GM19395 (cell line): ENCODE results near the gene TMEM109.

Source experiments
- ATAC-seq: cut with Tn5 transposase; IDR thresholded peaks from one replicate; pipeline ENCODE4 v1.9.1; 2021; ENCODE audit warnings: mild to moderate bottlenecking, moderate library complexity; ENCODE audit not compliant: unreplicated experiment

TMEM109 gene

DNA sequence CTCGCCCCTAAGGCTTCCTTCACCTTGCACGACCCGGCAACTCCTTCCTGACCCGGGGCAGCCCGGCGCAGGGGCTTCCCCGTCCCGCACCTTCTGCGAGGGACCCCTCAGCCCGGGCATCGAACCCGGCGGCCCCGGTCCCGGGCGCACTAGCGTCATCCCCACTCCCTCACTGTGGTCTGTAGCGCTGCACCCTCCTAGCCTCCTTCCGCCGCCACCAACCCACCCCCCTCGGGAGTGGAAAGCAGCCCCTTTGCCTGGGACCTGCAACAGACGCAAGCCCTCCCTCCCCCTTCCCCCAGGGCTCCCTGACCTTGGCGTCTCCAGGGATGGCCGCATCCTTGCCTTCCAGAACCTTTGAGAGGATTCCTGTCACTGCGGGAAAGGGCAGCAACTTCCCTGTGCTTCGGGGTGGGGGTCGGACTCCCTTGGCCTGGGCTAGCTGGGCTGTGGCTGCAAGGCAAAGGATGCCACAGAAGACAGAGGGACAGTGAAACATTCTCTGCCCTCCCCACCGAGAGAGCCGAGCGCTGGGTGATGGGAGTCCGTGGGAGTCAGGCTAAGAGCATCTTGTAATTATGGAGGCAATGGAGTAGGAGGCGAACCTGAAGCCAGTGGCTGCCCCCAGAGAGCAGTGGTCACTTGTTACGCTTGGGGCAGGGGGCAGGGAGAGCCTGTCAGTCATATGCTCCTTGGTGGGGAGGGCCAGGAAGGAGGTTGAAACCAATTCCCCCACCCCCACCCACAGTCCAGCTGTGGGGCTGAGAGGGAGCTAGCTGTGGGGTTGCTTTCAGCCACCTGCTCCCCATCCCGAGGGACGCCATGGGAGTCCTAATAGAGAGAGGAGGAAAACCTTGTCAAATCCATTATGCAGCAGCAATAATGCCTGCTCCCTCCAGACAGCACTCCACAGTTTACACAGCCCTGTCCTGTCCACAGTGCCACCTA lies 11.2 kb downstream of the TMEM109 start:
- no peak for ATAC-seq

- ATAC-seq = no peak
Observed at GRCh38 chr11:60925868-60926267, 11.9 kb downstream of the TMEM109 start.

- no peak for ATAC-seq
Observed at GRCh38 chr11:60926500-60926899, 12.5 kb downstream of the TMEM109 start.

DNA sequence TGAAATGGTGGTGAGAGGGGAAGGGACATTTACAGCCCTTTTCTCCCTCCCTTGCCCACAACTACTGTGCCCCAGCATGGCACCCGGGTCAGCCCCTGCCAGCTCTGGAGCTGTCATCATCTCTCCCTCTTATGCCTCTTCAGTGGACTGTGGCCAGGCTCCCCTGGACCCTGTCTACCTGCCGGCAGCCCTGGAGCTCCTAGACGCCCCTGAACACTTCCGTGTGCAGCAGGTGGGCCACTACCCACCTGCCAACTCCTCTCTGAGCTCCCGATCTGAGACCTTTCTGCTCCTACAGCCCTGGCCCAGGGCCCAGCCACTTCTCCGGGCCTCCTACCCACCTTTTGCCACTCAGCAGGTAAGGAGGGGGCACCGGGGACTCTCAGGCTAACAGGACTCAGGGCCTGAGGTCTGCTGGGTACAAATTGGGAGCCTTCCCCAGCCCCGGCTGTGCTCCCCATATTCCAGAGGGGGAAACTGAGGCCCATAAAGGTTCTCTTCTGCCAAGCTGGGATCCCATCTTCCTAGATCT lies 13.2 kb downstream of the TMEM109 start:
- ATAC-seq = no peak

GRCh38 chr11:60927600-60927999 lies 13.6 kb downstream of the TMEM109 start:
- no peak for ATAC-seq

GRCh38 chr11:60928563-60929001 lies 14.6 kb downstream of the TMEM109 start:
- no peak for ATAC-seq

GRCh38 chr11:60929764-60930163 lies 15.8 kb downstream of the TMEM109 start:
- no peak for ATAC-seq

- ATAC-seq = no peak
Observed at GRCh38 chr11:60930394-60930793, 16.4 kb downstream of the TMEM109 start.

DNA sequence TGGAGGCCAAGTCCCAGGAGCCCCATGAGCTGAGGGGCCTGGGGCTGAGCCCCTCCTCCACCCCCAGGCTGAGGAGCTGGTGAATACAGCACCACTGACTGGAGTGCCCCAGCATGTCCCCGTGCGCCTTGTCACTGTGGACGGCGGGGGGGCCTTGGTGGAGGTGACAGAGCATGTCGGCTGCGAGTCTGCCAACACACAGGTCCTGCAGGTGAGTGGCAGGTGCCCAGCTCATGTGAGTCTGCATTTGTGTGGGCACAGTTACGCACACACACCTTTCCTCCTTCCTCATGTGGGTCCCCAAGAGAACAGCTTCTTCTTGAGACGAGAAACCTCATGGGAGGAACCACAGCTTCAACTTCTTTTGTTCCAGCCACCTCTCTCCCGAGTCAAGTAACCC lies 18.0 kb downstream of the TMEM109 start:
- no peak for ATAC-seq

DNA sequence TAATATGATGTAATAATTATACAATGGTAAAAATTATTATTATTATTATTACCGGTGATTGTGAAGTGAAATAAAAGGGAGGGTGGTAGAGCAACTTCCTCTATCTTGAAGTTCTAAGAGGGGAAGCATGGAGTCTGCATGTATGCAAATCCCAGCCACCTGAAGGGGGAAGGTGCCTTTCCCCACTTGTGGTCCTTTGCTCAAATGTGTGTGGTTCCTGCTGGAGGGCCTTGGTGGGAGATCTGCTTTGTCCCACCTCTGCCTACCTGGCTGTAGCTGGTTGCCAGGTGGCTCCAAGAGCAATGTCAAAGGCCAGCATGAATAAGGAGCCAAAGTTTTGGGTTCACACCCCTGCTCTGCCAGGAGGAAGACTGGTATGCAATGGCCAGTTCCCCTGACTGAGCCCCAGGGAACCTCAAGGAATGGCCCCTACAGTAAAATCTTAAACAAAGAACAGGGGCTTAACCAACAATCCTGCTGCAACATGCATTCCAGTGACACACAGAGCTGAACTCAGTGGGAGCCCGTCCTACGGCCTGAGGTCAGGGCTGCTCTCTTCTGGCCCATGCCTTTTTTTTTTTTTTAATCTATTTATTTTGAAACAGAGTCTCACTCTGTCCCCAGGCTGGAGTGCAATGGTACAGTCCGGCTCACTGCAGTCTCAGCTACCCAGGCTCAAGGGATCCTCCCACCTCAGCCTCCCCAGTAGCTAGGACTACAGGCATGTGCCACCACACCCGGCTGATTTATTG lies 18.8 kb downstream of the TMEM109 start:
- no peak for ATAC-seq

- no peak for ATAC-seq
Observed at GRCh38 chr11:60933416-60934123, 19.6 kb downstream of the TMEM109 start.

- no peak for ATAC-seq
Observed at GRCh38 chr11:60934124-60934789, 20.3 kb downstream of the TMEM109 start.

- ATAC-seq = no peak
Observed at GRCh38 chr11:60934790-60935605, 21.0 kb downstream of the TMEM109 start.

DNA sequence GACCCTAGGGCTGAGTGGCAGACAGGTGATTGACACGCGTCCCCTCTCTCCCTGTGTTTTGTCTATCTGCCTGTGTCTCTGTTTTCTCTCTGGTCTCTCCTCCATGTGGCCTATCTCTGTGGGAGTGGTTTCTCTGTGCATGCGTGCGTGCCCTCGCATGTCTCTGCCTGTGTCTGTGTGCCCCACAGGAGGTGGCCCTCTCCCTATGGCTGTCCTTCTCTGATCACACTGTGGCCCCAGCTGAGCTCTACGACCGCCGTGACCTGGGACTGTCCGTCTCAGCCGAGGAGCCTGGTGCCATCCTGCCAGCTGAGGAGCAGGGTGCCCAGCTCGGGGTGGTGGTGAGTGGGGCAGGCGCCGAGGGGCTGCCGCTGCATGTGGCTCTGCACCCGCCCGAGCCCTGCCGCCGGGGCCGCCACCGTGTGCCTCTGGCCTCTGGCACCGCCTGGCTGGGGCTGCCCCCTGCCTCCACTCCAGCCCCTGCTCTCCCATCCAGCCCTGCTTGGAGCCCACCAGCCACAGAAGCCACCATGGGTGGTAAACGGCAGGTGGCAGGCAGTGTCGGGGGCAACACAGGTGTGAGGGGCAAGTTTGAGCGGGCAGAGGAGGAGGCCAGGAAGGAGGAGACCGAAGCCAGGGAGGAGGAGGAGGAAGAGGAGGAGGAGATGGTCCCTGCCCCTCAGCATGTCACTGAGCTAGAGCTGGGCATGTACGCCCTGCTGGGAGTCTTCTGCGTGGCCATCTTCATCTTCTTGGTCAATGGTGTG lies 21.9 kb downstream of the TMEM109 start:
- no peak for ATAC-seq

- ATAC-seq = no peak
Observed at GRCh38 chr11:60936467-60937143, 22.6 kb downstream of the TMEM109 start.

- ATAC-seq = no peak
Observed at GRCh38 chr11:60937144-60937527, 23.2 kb downstream of the TMEM109 start.

DNA sequence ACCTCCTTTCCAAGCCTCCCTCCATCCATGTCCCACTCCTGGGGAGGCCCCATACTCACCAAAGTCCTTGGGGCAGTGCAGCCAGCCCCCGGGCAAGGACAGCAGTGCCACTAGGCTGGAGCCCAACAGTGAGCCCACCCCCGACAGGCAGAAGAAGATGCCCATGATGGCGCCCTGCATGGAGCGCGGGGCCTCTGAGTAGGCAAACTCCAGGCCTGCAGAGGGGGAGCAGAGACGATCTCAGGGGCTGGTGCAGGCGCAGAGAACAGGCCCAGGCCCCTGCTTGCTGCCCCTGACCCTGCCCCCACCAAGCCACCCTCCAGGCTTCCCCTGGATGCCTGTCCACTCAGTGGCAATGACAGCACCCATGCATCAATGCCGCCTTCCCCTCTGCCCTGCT lies 23.9 kb downstream of the TMEM109 start:
- no peak for ATAC-seq

DNA sequence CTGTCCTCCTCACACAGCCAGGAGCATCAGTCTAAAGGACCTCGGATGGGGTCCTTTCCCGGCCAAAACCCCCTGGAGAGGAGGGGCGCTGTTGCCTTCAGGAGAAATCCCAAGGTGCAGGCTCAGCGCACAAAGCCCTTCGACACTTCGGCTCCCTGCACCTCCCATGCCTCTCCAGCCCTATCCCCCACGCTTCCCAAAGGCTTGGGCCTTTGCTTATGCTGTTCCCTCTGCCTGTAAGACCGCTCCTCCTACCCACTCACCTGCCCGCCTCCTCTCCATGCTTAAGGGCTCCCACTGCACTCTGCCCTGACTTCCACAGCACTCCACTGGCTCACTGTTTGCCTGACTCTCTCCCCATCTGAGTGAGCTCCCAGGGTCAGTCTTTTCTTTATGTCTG lies 24.5 kb downstream of the TMEM109 start:
- no peak for ATAC-seq
